Vagina (tissue), 2 donors: Measurements from ENCODE around the gene BCDIN3D.

Source experiments
- POLR2A ChIP-seq, 2 donors: fragments of 450-650 bp; IDR thresholded peaks; one replicate each; pipeline ENCODE4 v1.6.1; 2017; ENCODE audit warnings: antibody characterized with exemption in 2 of 2, mild to moderate bottlenecking in 2 of 2, moderate library complexity in 2 of 2
- TF ChIP-seq, protein P1 (sequence below), 3 experiments: fragments of 450-650 bp in 2 of 3; fragments of 200-600 bp in 1 of 3; sonication (generic) in 1 of 3; IDR thresholded peaks; one replicate each; pipeline ENCODE4 v1.5.1; 2017 to 2019; ENCODE audit warnings: antibody characterized with exemption in 3 of 3, mild to moderate bottlenecking in 2 of 3, moderate library complexity in 2 of 3

DNA sequence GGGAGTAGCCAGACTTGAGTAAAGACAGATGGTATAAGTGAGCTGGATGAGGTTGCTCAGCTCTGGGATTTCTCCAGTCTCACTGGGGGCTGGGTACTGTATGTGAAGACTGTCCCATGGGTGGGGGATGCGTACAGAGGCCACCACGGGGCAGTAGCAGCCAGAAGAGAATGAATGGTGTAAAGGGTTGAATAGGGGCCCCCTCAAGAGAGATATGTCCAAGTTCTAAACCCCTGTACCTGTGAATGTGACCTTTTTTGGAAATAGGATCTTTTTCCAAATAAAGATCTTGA is 21.8 kb upstream of the BCDIN3D start:
- TF ChIP-seq, protein P1, sequence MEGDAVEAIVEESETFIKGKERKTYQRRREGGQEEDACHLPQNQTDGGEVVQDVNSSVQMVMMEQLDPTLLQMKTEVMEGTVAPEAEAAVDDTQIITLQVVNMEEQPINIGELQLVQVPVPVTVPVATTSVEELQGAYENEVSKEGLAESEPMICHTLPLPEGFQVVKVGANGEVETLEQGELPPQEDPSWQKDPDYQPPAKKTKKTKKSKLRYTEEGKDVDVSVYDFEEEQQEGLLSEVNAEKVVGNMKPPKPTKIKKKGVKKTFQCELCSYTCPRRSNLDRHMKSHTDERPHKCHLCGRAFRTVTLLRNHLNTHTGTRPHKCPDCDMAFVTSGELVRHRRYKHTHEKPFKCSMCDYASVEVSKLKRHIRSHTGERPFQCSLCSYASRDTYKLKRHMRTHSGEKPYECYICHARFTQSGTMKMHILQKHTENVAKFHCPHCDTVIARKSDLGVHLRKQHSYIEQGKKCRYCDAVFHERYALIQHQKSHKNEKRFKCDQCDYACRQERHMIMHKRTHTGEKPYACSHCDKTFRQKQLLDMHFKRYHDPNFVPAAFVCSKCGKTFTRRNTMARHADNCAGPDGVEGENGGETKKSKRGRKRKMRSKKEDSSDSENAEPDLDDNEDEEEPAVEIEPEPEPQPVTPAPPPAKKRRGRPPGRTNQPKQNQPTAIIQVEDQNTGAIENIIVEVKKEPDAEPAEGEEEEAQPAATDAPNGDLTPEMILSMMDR (IDR thresholded peaks at IDR 0.05): no peak
- no peak for TF ChIP-seq POLR2A (IDR thresholded peaks at IDR 0.05)
